HCT116 (cell line): ENCODE measurements around the gene DDB1.

ENCODE experiments used
- CTCF ChIP-seq, 3 experiments: fragments of 200-600 bp in 1 of 3; sonication (generic) in 1 of 3; IDR thresholded peaks in 2 of 3; conservative IDR thresholded peaks in 1 of 3; 2 replicates each; pipeline ENCODE4 v1.5.1; 2012 to 2017; ENCODE audit warnings: low read depth in 2 of 3, low read length in 2 of 3, antibody characterized with exemption in 1 of 3, borderline replicate concordance in 1 of 3, control low read depth in 1 of 3, mild to moderate bottlenecking in 1 of 3, mixed read lengths in 1 of 3, mixed run types in 1 of 3, moderate library complexity in 1 of 3; ENCODE audit not compliant: insufficient read depth in 1 of 3
- EGR1 ChIP-seq: IDR thresholded peaks from 2 replicates; pipeline ENCODE4 v1.6.1; 2012; ENCODE audit warnings: low read depth
- EZH2phosphoT487 ChIP-seq: fragments of 200-600 bp; IDR thresholded peaks from 2 replicates; pipeline ENCODE4 v1.6.1; 2018; ENCODE audit warnings: antibody characterized with exemption, borderline replicate concordance
- JUND ChIP-seq: IDR thresholded peaks from 2 replicates; pipeline ENCODE4 v1.6.1; 2012
- MAX ChIP-seq: IDR thresholded peaks from 2 replicates; pipeline ENCODE4 v1.6.1; 2012
- POLR2AphosphoS5 ChIP-seq: IDR thresholded peaks from 2 replicates; pipeline ENCODE4 v1.6.1; 2011; ENCODE audit warnings: mild to moderate bottlenecking, low read depth, low read length, moderate library complexity
- RAD21 ChIP-seq: IDR thresholded peaks from 2 replicates; pipeline ENCODE4 v1.6.1; 2012; ENCODE audit warnings: low read depth, mild to moderate bottlenecking
- ZNF274 ChIP-seq: fragments of 200-500 bp; sonication (Bioruptor generic); IDR thresholded peaks from 2 replicates; pipeline ENCODE4 v1.6.1; 2014; ENCODE audit warnings: mild to moderate bottlenecking, low read depth, low read length, inconsistent platforms

DNA sequence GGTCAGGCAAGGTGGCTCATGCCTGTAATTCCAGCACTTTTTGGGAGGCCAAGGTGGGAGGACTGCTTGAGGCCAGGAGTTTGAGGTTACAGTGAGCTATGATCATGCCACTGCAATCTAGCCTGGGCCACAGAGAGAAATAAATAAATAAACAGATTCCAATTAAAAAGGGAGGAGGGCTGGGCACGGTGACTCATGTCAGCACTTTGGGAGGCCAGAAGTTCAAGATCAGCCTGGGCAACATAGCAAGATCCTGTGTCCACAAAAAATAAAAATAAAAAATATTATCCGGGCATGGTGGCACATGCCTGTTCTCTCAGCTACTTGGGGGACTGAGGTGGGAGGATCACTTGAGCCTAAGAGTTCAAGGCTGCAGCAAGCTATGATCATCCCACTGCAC, 21.3 kb upstream of the DDB1 start:
- no peak for TF ChIP-seq CTCF (IDR thresholded peaks at IDR 0.05 in 2 of 3, conservative IDR thresholded peaks at IDR 0.05 in 1 of 3; ENCODE audit: borderline replicate concordance in 1 of 3, insufficient read depth in 1 of 3, low read depth in 2 of 3, low read length in 2 of 3)
- no peak for TF ChIP-seq EGR1
- TF ChIP-seq RAD21: no peak
- no peak for TF ChIP-seq JUND
- no peak for TF ChIP-seq POLR2AphosphoS5
- no peak for TF ChIP-seq ZNF274
- TF ChIP-seq MAX: no peak
- TF ChIP-seq EZH2phosphoT487: no peak
